Kasumi-1 (cell line): Measurements from ENCODE around the gene PTDSS2.
"Not testable (repeated sequence)": the region's sequence is repeated elsewhere in the genome, so short reads cannot be mapped to it uniquely, and the experiment has no call there.

ENCODE experiments used
- DNase-seq, 2 experiments: peaks; one replicate each; lab custom pipeline; 2025; lab: John Stamatoyannopoulos, UW

PTDSS2 gene

GRCh38 chr11:413120-414081 is 36.7 kb upstream of the PTDSS2 start:
- peak; percentile 78 to 80 for DNase-seq

- DNase-seq = peak; percentile 50 to 61
Observed at GRCh38 chr11:414318-414857, 35.7 kb upstream of the PTDSS2 start.

GRCh38 chr11:415640-416041 is 34.4 kb upstream of the PTDSS2 start:
- peak in 1 of 2 experiments; percentile 33 for DNase-seq

- DNase-seq = no peak
Observed at GRCh38 chr11:416051-416756, 33.9 kb upstream of the PTDSS2 start.

- peak; percentile 38 to 47 for DNase-seq
Observed at GRCh38 chr11:416757-417621, 33.1 kb upstream of the PTDSS2 start.

GRCh38 chr11:417652-418342 is 32.3 kb upstream of the PTDSS2 start:
- no peak for DNase-seq

- no peak for DNase-seq
Observed at GRCh38 chr11:418343-419247, 31.5 kb upstream of the PTDSS2 start.

- no peak for DNase-seq
Observed at GRCh38 chr11:419248-420005, 30.7 kb upstream of the PTDSS2 start.

- no peak for DNase-seq
Observed at GRCh38 chr11:420054-420910, 29.8 kb upstream of the PTDSS2 start.

- no peak for DNase-seq
Observed at GRCh38 chr11:420911-421321, 29.2 kb upstream of the PTDSS2 start.

GRCh38 chr11:422249-422656 is 27.8 kb upstream of the PTDSS2 start:
- DNase-seq = no peak

GRCh38 chr11:424232-424631 is 25.8 kb upstream of the PTDSS2 start:
- no peak for DNase-seq

GRCh38 chr11:424766-425165 is 25.3 kb upstream of the PTDSS2 start:
- not testable (repeated sequence) for DNase-seq

- DNase-seq = no peak
Observed at GRCh38 chr11:425301-425700, 24.8 kb upstream of the PTDSS2 start.

GRCh38 chr11:426851-427250 is 23.2 kb upstream of the PTDSS2 start:
- DNase-seq = no peak

- no peak for DNase-seq
Observed at GRCh38 chr11:428295-428694, 21.8 kb upstream of the PTDSS2 start.

GRCh38 chr11:429391-429790 is 20.7 kb upstream of the PTDSS2 start:
- DNase-seq = no peak

GRCh38 chr11:429931-430456 is 20.1 kb upstream of the PTDSS2 start:
- no peak for DNase-seq
